ENCODE data around the gene NEBL. TPM values are rescaled to one million over a fixed set of nuclear protein-coding genes. Genes with fewer than 3 reads are reported as not detected.

The NEBL gene
- total RNA-seq, 4 donors from 2014 or later = 6.0 to 14.0 (median 12.1) TPM

DNA sequence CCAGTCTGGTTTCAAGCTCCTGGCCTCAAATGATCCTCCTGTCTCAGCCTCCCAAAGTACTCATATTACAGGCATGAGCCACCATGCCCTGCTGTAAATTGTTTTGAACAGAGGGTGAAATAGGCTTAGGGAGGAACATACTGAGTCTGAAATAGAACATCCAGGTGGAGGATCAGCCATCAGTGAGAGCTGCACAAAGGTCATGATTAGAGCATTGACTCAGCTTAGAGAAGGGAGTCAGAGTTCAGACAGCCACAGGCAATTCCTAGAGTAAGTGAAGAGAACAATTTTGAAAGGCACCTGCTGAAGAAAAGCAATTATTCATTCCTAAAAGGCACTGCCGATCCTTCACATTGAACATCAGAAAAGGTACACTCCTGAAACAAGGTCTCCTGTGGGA lies 15.9 kb upstream of the NEBL start:
- Histone ChIP-seq H3K4me3 (no peak overlapping the region), H3K27ac (no peak overlapping the region), H3K4me1 (no peaks in the 10 kb centered on the region), H3K36me3 (no peaks in the 10 kb centered on the region), H3K27me3 (no peaks in the 10 kb centered on the region), H3K9me3 (no peaks in the 10 kb centered on the region)
- DNase-seq = no peak
- TF ChIP-seq POLR2A (IDR thresholded peaks at IDR 0.05) = no peak
- 86 to 100% methylated on average over 1 of the region's 1 CpG for WGBS, 2 donors (ENCODE audit: low coverage in 1 of 2)
- intact Hi-C loops (cut with DNase I; ENCODE audit: low total_unique reads) (no loop called here), in situ Hi-C loops (cut with MboI; ENCODE audit: low pct_ligation_motif_present in 1 of 4, low pct_unique_long_range_greater_than_20kb in 1 of 4, low sequenced_read_pairs in 3 of 4) (no loop called here)

- in situ Hi-C loops (cut with MboI; ENCODE audit: low pct_ligation_motif_present in 1 of 4, low pct_unique_long_range_greater_than_20kb in 1 of 4, low sequenced_read_pairs in 3 of 4) = no loop called here
- no peak for DNase-seq
- no peaks in the 10 kb centered on the region for H3K4me1 ChIP-seq
- no peak overlapping the region for H3K27ac ChIP-seq
- WGBS, 2 donors (ENCODE audit: low coverage in 1 of 2) = 81 to 92% methylated on average over 4 of the region's 4 CpGs
- no peak overlapping the region for H3K4me3 ChIP-seq
- intact Hi-C loops (cut with DNase I; ENCODE audit: low total_unique reads) = no loop called here
- no peaks in the 10 kb centered on the region for H3K36me3 ChIP-seq
- TF ChIP-seq POLR2A (IDR thresholded peaks at IDR 0.05) (no peak), CTCF (IDR thresholded peaks at IDR 0.05) (no peak), EP300 (IDR thresholded peaks at IDR 0.05; ENCODE audit: low read depth) (no peak), POLR2AphosphoS5 (IDR thresholded peaks at IDR 0.05) (no peak)
- no peaks in the 10 kb centered on the region for H3K9me3 ChIP-seq
- H3K27me3 ChIP-seq = no peaks in the 10 kb centered on the region
These were observed 14.5 kb upstream of the NEBL start for GRCh38 chr10:20911626-20912025.

DNA sequence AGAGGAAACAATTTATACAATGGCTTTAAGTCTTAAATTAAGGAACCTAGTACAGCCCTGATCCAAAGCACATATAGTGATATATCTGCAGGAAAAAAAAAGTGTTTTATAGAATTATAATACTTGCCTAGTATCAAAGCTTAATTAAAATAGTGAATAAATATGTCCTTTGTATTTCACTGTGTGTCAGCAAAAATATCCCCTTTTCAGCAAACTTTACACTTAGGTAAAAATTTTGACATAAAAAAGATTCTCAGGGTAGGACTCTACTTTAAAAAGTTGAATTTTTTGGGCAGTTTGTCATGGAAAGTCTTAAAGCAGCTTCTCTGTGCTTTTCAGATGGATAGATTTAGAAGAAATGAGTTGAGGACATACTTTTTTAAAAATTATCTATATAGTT lies 12.7 kb upstream of the NEBL start:
- no peaks in the 10 kb centered on the region for H3K27me3 ChIP-seq
- H3K4me3 ChIP-seq = no peak overlapping the region
- H3K9me3 ChIP-seq = no peaks in the 10 kb centered on the region
- no peak overlapping the region for H3K27ac ChIP-seq
- intact Hi-C loops (cut with DNase I; ENCODE audit: low total_unique reads) = no loop called here
- no peaks in the 10 kb centered on the region for H3K36me3 ChIP-seq
- H3K4me1 ChIP-seq = no peaks in the 10 kb centered on the region
- no peak for TF ChIP-seq CTCF (IDR thresholded peaks at IDR 0.05)
- no peak for TF ChIP-seq EP300 (IDR thresholded peaks at IDR 0.05; ENCODE audit: low read depth)
- TF ChIP-seq POLR2AphosphoS5 (IDR thresholded peaks at IDR 0.05) = no peak
- no peak for TF ChIP-seq POLR2A (IDR thresholded peaks at IDR 0.05)
- in situ Hi-C loops (cut with MboI; ENCODE audit: low pct_ligation_motif_present in 1 of 4, low pct_unique_long_range_greater_than_20kb in 1 of 4, low sequenced_read_pairs in 3 of 4) = no loop called here
- DNase-seq = no peak

DNA sequence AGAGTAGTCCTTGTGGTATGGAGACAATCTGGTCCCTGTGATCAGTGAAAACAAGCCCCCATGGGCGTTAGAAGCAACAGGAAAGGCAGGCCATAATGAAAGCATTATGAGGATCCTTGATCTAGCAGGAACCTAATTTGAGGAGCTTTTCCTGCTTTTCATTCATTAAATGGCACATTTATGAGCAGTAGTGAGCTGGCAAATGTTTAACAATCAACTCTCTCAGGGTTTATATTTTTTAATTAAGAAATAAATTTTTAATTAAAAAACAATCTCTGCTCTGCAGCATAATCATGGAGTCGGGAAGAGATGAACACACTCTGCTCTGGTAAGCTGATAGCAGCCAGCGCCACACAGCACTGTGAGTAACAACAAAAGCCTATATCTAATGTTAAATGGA lies 11.3 kb upstream of the NEBL start:
- intact Hi-C loops (cut with DNase I; ENCODE audit: low total_unique reads) (no loop called here), in situ Hi-C loops (cut with MboI; ENCODE audit: low pct_ligation_motif_present in 1 of 4, low pct_unique_long_range_greater_than_20kb in 1 of 4, low sequenced_read_pairs in 3 of 4) (no loop called here)

More for the DNA sequence above, 11.3 kb upstream of the NEBL start:
- TF ChIP-seq POLR2AphosphoS5 (IDR thresholded peaks at IDR 0.05) (no peak), CTCF (IDR thresholded peaks at IDR 0.05) (no peak), POLR2A (IDR thresholded peaks at IDR 0.05) (no peak), EP300 (IDR thresholded peaks at IDR 0.05; ENCODE audit: low read depth) (no peak)
- no peaks in the 10 kb centered on the region for H3K27me3 ChIP-seq
- no peak overlapping the region for H3K4me3 ChIP-seq
- H3K36me3 ChIP-seq = no peaks in the 10 kb centered on the region
- H3K27ac ChIP-seq = no peak overlapping the region
- no peaks in the 10 kb centered on the region for H3K4me1 ChIP-seq
- WGBS, 2 donors (ENCODE audit: low coverage in 1 of 2) = 86% methylated on average over 3 of the region's 3 CpGs
- DNase-seq = no peak
- no peaks in the 10 kb centered on the region for H3K9me3 ChIP-seq

Data from transverse colon (tissue), 4 donors.